HG02610 (cell line): ENCODE data around the gene APOF.
A peak's percentile ranks its signal among the peaks of the same experiment; 100 is the strongest.
"Not testable (repeated sequence)": the region's sequence is repeated elsewhere in the genome, so short reads cannot be mapped to it uniquely, and the experiment has no call there.

Experiments
- ATAC-seq: cut with Tn5 transposase; IDR thresholded peaks from one replicate; pipeline ENCODE4 v1.9.1; 2021; ENCODE audit warnings: mild to moderate bottlenecking, moderate library complexity; ENCODE audit not compliant: unreplicated experiment

APOF gene

DNA sequence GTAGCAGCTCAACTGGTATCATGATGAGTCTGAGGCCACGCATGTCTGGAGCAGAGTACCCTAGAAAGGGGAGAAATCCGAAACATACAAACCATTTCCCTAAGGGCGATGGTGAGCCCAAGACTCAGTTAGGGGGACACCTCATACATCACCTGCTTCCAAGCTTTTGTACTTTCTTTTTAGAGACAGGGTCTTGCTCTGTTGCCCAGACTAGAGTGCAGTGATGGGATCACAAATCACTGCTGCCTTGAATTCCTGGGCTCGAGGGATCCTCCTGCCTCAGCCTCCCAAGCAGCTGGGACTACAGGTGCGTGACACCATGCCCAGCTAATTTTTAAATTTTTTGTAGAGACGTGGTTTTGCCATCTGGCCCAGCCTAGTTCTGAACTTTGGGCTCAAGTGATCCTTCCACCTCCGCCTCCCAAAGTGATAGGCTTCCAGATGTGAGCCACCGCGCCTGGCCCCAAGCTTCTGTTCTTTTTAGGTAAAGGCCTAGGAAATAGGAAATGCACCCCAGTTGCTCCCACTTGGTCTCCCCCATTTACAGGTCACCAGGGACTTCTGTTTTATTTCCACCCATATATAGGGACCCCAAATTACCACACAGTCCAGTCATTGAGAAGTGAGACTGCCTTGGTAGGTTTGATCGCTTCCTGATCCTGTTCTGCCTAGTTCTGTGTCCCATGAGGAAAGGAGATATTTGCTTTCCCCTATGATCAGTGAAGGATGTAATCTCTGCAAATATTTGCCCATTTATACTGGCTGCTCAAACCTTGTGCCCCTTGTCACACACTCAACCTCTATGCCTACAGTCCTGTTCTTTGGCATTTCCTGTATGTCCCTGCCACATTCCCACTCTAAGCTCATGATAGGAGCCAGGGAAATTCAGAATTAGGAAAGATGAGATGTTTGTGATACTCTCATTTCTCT, at the start of gene APOF:
Gene APOF (minus strand): TSS at position 728 of the 930 bp plus-strand sequence. CDS start 112 bp downstream, at position 616.
- ATAC-seq = no peak

DNA sequence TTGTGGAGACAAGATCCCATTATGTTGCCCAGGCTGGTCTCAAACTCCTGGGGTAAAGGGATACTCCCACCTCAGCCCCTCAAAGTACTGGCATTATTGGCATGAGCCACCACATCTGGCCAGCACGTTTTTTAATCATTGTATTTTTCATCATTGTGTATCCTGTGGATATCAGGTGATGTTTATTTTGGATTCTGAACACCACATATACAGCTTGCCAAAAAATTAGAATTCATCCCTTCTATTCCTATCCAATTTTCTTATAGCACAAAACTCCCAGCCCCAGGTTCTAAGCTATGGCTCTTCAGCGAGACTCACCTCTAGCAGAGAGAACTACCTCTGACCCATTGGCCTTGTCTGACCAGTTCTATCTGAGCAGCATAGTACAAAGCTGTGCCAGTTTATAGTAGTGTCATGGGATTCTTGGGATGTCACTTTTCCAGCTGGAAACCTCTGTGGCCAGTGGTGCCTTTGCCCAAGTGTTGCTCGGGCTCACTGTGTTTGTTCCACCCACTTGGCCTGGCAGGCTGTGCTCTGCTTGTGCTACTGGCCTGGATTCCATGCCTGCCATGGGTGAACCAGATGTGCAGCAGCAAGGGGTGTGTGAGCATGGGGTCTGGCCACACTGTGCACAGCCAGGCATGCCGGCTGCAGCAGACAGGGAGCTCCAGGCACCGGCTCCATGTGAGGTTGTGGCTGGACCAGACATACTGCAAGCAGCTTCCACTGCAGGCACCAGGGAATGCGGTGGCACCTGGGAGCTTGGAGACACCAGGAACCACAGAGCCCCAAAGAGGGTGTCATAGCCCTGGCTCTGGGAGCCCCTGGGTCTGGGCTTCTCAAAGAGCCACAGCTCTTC, 49.4 kb upstream of the APOF start:
- ATAC-seq = no peak

GRCh38 chr12:56410768-56411167, 48.1 kb upstream of the APOF start:
- no peak for ATAC-seq

DNA sequence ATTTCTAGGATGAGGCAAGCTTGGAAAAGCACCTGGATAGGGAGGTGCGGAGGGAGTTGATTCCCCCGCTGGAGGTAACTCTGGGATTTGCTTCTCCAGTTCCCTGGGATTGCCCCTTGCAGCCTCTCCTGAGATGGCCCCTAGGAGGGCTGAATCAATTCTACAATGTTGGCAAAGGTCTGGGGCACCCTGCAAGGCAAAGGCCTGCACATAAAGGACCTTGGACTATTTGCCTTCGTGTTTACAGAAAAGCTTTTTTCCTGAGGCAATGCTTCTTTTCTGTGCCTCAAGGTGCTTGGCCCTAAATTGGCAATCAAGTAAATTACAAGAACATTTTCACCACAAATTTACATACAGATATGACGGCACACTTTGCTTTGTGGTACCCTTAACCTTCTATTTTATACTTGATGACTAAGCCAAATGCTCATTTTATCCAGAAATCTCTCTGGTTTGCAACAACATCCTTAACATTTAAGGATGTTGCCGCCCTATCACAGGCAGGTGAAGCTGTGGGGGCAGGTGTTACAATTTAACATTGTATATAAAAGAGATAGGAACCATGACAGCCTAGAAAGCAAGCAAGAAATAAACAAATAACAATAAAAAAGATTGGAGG, 46.3 kb upstream of the APOF start:
- no peak for ATAC-seq

DNA sequence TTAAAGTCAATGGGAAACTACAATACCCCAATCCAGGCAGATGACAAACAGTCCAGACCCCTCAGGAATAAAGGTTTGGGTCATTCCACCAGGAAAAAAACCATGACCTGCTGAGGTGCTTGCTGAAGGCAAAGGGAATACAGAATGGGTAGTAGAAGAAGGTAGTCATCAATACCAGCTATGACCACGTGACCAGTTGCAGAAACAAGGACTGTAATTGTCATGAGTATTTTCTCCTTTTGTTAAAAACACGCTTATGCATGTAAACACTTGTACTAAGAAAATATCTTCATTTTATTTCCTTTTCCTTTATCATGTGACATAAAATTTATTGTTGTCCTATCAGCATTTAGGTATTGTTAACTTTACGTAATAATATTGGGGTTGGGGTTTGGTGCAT, 41.6 kb upstream of the APOF start:
- ATAC-seq = not testable (repeated sequence)

DNA sequence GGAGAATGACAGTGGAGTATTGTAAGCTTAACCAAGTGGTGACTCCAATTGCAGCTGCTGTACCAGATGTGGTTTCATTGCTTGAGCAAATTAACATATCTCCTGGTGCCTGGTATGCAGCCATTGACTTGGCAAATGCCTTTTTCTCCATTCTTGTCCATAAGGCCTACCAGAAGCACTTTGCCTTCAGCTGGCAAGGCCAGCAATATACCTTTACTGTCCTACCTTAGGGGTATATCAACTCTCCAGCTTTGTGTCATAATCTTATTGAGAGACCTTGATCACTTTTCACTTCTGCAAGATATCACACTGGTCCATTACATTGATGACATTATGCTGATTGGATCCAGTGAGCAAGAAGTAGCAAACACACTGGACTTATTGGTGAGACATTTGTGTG, 39.0 kb upstream of the APOF start:
- ATAC-seq = not testable (repeated sequence)

DNA sequence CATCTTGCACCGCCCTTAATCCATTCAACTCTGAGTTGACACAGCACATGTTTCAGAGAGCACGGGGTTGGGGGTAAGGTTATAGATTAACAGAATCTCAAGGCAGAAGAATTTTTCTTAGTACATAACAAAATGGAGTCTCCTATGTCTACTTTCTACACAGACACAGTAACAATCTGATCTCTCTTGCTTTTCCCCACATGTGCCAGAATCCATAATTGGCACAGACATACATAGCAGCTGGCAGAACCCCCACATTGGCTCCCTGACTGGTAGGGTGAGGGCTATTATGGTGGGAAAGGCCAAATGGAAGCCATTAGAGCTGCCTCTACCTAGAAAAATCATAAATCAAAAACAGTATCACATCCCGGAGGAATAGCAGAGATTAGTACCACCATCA, 38.5 kb upstream of the APOF start:
- ATAC-seq = not testable (repeated sequence)

DNA sequence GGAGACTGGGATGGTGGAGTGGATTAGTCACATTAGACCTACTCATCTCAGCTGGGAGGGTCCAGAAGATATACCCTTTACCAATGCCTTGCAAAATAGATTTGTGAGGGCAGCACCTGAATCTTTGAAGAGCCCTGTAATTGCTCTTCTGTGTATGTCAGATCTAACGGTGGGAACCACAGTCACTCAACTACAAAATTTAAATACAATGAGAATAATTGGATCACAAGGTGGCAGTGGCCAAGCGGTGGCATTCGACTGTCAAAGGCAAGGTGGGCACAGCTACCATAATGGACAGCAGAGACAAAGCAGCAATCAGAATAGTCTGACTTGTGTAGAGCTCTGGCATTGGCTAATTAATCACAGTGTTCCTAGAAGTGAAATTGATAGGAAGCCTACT, 36.8 kb upstream of the APOF start:
- ATAC-seq = not testable (repeated sequence)

GRCh38 chr12:56398324-56398723, 35.7 kb upstream of the APOF start:
- no peak for ATAC-seq

- ATAC-seq = no peak
Observed at GRCh38 chr12:56392331-56392730, 29.7 kb upstream of the APOF start.

- ATAC-seq = no peak
Observed at GRCh38 chr12:56391721-56392120, 29.1 kb upstream of the APOF start.

DNA sequence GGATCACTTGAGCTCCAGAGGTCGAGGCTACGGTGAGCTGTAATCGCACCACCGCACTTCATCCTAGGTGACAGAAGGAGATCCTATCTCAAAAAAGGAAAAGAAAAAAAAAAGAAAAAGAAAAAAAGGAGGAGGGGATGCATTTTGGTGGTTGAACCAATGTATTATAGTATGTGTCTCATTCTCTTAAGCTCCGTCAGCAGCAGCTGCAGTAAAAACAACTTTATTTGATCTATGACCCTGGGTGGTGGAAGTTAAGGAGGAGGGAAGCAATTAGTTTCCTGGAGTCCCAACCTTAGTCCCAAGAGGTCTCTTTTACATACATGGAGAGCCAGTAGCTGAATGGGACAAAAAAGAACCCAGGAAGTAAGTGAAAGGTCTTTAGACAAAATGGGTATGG, 26.8 kb upstream of the APOF start:
- ATAC-seq = no peak

DNA sequence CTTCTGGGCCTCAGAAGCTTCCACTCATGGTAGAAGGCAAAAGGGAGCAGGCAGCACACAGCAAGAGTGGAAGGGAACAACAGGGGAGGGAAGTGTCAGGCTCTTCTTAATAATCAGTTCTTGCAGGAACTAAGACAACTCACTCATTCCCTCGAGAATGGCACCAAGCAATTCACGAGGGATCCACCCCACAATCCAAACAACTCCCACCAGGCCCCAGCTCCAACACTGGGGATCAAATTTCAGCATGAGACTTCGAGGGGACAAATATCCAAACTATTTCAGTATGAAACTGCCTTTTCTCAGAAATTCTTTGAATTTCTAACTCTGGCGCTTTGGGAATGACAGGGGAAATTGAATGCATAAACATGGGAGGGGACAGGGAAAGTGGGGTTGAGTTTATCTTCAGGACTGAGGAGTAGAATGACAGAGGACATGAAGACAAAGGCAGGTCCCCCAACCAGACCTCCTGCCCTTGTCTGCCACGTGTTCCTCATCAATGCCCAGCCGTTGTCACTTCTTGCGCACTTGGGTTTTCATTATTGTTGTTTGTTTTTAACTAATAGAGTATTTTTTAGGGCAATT, 24.6 kb upstream of the APOF start:
- no peak for ATAC-seq

- ATAC-seq = no peak
Observed at GRCh38 chr12:56385873-56386272, 23.2 kb upstream of the APOF start.

DNA sequence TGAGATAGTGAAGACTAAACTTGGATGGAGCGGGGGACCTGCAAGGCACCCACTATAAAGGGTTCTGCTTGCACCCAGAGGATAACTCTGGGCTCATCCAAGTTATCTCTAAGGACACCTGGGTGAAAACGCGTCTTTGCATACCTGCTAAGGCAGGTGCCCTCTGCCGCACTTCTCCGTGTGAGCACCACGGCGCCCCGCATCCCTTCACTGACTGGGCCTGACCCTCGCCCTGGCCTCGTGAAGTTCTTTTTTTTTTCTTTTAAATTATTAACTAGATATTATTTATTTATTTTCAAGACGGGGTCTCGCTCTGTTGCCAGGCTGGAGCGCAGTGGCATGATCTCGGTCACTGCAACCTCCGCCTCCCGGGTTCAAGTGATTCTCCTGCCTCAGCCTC, 20.0 kb upstream of the APOF start:
- no peak for ATAC-seq

DNA sequence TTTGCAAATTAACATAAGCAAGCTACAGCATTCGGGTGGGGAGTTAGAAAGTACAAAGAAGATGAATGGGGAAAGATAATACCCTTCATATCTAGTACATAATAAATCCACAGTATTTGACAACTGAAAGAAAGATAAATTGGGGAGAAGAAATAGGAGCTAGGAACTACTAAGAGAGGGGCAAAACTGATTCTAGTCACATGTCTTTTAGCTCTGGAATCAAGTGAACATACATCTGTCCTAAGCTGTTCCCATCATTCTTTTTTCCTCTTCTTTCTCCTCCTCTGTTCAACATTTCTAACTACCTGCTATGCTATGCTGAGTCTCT, 15.3 kb upstream of the APOF start:
- ATAC-seq = no peak

DNA sequence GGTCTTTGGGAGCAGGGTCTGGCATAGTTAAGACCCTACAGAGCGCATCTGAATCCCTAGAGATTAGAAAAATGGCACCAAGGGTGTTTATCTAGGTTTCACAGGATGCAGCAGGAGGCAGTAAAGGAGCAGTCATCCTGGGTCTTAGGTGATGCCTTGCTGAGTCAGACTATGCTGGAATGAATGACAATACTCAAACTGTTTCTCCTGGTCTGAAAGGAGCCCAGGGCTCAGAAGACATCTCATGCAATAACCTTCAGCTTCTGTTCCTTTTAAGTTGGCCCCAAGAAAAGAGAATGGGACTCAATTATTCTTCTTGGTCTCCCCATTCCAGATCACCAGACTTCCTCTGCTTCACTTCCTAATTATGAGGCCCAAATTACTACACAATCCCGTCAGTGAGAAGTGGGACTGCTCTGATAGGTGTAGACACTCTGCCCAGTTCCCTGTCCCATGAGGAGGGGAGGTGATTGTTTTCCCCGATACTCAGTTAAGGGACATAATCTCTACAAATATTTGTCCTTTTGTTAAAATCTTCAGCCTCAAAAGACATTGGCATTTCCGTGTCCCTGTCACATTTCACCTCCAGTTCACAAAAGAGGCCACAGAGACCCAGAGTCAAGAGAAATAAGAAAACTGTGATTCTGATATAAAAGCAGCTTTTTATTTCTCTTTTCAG, 14.8 kb upstream of the APOF start:
- ATAC-seq = peak; percentile 52

DNA sequence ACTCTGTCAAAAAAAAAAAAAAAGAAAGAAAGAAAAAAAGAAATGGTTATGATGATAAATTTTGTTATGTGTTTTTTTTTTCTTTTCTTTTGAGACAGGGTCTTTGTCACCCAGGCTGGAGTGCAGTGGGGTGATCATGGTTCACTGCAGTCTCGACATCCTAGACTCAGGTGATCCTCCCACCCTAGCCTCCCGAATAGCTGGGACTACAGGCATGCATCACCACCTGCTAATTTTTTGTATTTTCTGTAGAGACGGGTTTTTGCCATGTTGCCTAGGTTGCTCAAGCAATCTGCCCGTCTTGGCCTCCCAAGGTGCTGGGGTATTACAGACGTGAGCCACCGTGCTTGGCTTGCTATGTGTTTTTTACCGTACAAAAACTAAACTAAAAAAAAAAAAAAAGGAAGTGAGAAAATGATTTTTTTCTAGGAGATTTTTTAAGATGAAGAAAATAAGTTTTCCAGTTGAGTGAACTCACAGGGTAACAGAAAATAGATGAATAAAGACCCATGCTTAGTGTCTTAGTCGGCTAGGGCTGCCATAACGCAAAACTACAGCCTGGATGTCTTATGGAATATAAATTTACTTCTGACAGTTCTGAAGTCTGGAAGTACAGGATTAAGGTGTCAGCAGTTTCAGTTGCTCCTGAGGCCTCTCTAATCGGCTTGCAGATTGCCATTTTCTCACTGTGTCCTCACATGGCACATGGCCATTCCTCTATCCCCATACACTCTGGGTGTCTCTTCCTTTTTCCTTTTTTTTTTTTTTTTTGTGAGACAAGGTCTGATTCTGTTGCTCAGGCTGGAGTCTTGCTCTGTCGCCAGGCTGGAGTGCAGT, 13.2 kb upstream of the APOF start:
- ATAC-seq = peak; percentile 52

GRCh38 chr12:56374726-56375597, 12.3 kb upstream of the APOF start:
- no peak for ATAC-seq
